NK-92 (cell line): ENCODE measurements around the gene DIPK1C.
"Not testable (repeated sequence)": the region's sequence is repeated elsewhere in the genome, so short reads cannot be mapped to it uniquely, and the experiment has no call there.

ENCODE experiments used
- DNase-seq: peaks from one replicate; lab custom pipeline; 2025; ENCODE audit not compliant: unreplicated experiment; lab: John Stamatoyannopoulos, UW

DIPK1C gene

DNA sequence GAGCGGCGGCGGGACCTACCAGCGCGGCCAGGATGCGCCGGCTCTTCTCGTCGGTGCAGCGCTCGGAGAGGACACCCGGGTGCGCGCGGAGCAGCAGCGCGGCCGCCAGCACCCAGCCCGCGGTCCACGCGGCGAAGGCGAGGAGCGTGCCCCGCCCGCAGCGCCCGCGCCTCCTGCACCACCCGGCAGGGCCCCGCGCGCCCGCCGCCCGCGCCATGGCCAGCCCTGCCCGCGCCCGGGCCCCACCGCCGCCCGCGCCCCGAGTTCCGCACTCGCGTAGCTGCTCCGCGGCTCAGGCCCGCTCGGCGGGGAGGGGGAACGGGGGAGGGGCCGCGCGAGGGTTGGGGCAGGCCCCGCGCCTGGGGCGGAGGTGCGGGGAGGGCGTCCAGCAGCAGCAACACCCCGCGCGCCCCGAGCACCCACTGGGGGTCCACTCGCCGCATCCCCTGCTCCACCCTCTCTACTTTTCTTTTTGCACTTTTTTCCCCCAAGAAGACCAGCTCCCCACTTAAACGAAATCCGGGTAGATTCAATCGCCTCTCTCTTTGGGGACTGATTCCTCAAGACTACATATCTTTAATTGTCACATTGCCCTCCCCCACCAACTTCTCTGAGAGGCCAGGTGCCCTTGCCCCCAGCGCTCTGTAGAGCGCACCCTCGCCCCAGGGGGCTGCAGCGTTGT is at the start of gene DIPK1C:
Gene DIPK1C (minus strand): TSS at position 266 of the 682 bp plus-strand sequence. CDS start 49 bp downstream, at position 217.
- DNase-seq = no peak

DNA sequence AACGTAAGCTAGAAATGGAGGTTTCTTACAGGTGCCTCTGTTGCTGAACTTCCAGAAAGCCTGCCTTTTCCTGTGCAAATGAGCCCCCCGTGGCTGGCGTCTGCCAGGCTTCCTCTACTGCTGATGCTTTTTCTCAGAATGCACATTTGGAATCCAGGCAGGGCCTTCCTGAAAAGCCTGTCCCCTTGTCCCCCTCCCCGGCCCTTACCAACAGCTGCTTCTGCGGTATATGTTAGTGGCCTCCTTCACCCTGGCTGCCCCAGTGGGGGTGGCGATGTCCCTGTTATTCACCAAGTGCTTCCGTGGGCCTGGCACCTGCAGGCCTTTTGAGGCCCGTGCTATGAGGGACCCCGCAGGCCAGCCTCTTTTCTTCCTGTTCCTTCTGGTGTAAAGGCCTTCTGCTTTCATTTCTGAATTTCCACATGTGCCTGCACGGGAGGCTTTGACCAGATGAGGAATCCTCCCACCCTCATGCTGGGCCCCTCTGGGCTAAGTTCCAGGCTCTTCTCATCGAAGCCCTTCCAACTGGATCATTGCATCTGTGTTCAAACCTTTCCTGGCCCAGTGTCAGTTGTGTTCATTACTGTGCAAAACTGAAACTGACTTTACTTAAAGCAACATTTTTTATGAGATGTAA is 49.5 kb upstream of the DIPK1C start:
- DNase-seq = no peak

DNA sequence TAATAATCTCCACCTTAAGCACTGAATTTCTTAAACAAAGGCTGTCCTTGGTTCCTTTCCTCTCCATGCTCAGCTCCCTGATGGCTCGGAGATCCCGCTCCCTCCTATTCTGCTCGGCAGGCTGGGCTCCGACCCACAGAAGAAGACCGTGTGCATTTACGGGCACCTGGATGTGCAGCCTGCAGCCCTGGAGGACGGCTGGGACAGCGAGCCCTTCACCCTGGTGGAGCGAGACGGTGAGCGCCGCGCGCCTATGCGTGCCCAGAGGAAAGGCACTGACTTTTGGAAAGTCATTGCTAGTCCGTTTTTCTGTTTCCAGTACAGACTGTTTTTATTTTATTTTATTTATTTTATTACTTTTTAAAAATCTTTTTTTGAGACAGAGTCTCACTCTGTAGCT is 48.7 kb upstream of the DIPK1C start:
- no peak for DNase-seq

DNA sequence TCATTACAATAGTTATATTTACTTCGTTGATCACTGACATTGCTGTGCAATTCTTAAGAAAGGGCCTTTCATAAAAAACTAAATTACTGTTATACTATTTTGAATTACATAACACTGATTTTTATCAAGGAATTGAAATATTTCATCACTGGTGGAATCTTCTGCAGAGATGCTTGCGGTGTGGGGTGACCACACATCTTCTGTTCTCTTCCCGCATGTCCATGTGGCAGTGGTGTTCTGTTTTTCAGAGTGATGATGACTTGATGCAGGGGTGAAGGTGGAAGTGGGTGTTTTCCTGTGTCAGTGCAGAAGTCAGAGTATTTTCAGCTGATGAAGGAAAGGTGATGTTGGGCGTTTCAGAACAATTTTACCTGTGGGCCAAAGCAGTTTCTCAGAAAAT is 46.0 kb upstream of the DIPK1C start:
- no peak for DNase-seq

DNA sequence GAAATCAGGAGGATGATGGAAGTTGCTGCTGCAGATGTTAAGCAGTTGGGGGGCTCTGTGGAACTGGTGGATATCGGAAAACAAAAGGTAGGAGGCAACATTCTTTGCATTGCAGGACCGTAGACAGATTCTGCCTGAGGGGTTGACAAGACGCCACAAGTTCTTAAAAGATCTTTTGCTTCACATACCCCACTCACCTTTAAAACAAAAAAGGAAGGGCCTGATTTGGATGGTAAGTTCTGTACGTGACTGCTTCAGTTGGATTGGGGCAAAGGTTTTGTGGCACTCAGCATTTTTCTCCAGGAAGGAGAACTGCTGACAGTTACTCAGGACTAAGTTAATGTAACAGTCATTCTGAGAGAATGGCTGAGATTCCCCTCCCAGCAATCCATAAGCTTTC is 44.3 kb upstream of the DIPK1C start:
- DNase-seq = no peak

DNA sequence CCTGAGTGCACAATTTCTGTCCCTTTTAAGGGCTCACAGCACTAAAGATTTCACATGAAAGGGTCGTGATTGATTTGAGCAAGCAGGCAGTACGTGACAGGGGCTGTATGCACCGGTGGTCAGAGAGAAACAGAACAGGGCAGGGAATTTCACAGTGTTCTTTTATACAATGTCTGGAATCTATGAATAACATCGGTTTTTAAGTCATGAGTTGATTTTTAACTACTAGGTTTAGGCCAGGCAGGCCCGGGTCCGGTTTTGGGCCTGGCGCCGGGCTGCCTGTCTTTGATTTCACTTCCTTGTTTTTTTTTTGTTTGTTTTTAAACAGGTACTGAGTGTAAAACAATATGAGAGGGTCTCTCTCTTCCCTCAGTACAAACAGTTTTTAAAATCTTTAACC is 43.7 kb upstream of the DIPK1C start:
- not testable (repeated sequence) for DNase-seq

DNA sequence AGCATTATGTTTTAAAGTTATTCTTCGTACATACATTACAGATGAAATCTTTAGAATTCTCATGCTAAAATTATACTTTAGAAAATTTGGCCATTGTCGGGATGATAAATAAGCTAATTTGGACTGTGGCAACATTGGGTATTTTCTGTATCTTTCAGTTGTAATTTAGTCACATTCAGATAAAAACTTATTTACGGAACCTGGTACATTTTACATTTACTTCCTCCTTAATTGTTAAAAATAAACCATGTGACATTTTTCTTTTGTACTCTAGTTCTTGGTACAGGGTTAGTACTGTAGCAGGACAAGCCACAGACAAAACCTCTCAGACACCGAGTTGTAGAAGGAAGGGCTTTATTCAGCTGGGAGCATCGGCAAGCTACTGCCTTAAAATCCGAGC is 43.3 kb upstream of the DIPK1C start:
- no peak for DNase-seq

DNA sequence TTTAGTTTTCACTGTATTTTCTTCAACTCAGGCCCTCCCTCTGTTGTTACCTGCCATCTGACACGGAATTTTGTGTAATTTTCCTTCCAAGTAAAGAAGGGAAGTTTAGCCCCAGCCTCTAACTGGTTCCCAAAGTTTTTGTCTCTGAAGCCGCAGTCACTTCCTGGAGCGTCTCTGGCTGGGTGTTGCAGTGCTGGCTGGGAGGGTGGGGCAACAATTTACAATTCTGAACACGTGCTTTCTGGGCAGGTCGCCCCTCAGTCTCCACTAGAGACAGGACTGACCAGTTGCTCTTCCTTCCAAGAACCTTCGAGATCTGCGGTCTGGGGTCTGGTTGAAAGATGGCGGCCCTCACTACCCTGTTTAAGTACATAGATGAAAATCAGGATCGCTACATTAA is 42.5 kb upstream of the DIPK1C start:
- no peak for DNase-seq

DNA sequence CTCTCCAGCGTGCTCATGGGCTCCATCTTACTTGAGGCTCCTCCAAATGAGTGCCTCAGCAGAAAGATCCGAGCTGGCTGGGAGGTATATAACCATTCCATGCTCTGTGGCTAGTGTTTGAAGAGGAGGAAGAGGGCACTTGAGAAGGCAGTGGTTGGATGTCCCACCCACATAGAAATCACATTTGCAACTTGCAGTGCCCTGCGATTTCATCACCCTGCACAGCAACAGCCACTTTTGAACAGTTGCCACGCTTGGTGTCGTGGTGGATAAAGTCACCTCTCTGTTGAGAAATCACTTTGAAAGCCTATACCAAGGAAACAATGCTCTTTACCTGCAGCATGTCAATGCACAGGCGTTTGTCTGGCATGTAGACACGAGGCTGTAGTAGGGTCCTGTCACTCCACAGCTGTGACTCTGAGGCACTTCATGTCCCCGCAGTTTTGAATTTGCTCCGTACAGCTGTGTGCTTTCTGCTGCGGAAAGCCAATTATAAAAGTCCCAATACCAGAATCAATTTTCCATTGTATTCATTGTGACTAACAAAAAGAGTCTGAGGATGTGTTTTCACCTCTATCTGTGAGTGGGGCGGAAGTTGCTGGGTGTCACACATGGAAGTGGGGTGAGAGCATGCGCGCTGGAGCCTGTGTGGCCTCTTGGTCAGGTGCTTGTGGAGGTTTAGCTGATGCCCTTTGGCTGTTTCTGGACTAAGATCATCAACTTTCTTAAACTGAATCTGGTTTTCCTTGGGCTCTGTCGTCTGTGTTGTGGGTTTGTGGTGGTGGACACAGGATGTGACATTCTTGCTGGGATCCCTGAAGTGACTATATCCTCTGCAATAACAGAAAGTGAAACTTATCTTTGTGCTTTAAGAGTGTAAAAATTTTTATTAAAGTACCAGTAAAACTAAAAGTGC is 41.9 kb upstream of the DIPK1C start:
- DNase-seq = no peak

DNA sequence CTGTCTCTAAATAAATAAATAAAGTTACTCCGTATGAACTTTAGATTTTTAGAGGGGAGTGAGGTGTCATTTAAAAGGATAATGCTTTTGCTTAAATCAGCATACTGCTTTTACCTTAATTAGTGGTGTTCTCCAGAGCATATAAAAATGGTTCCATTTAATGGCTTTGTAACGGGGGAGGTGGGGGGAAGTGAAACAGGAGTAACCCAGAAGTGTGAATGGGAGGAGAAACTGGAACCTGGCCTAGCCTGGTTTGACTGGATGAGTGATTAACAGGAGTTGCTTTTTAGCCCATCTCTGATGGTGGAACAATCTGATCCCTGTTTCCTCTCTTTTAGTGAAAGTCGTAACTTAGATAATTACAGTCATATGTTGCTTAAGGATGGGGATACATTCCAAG is 40.7 kb upstream of the DIPK1C start:
- no peak for DNase-seq

DNA sequence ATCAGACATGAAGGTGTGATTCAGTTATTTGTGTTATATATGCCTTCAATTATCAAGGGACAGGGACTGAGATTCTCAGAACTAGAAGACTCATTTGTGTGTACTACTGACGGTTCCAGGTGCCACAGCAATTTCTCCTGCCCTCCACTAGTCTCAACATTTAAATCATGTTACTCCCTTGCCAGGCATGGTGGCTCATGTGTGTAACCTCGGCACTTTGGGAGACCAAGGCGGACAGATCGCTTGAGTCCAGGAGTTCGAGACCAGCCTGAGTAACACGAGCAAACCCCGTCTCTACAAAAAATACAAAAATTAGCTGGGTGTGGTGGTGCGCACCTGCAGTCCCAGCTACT is 40.2 kb upstream of the DIPK1C start:
- DNase-seq = no peak

DNA sequence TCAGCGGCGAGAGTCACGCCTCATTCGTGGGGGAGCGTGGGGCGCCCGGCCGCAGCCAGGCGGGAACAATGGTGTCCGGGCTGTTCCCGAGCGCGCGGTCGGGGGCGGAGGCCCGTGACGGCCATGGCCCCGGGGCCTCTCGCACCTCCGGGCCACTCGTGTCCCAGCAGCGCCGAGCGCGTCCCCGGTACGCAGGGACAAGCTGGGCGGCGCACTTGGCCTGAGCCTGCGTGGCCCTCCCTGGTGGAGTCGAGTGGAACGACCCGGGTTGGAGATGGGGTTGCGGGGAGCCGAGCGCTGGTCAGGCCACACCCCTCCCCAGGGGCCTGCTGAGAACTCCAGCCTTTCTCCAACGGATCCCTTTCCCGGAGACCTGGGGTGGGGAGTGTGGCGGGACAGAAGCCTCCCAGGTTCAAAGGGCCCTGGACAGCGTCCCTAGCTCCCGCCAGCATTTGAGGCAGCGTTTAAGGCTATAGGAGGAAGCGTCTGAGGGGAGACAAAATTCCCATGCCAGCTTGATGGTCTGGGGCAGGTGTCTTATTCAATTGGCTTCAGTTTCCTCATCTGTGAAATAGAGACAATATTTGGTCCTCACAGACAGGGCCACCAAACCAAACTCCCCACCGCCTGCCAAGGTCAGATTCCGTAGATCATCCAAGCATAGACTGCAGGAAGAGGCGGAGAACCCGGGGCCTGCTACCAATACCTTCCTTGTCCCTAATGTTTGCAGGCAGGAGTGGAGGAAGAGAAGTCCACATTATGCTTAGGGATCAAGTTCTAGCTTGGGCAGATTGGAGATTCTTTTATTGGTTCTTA is 39.6 kb upstream of the DIPK1C start:
- no peak for DNase-seq

DNA sequence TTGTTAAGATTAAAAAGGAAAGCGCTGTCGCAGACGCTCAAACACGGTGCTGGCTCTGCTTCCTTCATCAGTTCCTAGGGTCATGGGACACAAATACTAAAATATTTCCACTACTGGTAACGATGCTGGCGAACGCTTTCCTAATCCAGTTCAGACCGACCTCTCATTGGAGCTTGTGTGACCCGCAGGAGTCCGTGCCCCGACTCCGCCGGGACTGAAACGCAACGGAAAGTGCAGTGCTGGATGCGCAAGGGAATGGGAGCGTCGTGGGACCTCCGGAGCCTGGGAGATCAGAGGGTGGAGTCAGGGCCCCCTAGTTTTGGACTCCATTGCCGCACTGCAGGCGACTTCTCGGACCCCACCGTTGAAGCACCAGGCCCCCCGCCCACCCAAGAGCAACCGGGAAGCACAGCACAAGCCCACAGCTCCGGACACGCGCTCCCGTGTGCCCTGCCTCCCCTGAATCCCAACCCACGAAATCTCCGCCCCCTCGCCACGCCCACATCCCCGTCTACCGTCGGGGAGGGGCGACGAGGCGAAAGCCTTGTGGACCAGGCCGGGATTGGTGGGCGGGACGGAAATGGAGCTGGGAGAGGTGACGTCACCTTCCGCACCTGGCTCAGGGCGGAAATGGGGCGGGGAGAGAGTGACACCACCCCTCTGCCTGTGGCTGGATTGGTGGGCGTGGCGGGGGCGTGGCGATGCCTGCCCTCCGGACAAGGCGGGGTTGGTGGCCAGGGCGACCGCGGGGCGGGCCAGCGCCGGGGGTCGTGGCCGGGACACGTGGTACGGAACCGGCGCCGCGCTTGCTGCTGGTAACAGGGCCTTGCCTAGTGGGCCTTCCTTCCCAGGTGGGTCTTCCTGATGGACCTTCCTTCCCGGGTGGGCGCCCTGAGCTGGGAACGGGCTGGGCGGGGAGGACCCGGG is 38.7 kb upstream of the DIPK1C start, which contains the start of gene CNDP2:
Gene CNDP2 (plus strand): TSS at position 783 of the 927 bp plus-strand sequence. CDS start 3,611 bp downstream, outside the sequence.
- peak; percentile 77 for DNase-seq

DNA sequence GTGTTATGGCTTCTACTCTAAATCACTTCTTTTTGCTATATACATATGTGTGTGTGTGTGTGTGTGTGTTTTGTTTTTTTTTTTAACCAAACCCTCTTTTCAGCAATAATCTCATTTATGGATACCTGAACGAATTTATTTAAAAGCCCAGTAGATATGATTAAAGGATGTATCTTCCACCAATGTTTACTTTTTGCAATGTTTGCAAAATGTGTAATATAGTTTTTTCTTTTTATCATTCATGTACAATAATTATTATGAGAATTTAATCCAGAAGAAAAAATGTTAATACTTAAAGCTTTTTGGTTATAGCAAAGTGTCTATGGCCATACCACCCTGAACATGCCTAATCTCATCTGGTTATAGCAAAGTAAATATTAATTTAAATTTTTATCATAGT is 37.4 kb upstream of the DIPK1C start:
- no peak for DNase-seq

DNA sequence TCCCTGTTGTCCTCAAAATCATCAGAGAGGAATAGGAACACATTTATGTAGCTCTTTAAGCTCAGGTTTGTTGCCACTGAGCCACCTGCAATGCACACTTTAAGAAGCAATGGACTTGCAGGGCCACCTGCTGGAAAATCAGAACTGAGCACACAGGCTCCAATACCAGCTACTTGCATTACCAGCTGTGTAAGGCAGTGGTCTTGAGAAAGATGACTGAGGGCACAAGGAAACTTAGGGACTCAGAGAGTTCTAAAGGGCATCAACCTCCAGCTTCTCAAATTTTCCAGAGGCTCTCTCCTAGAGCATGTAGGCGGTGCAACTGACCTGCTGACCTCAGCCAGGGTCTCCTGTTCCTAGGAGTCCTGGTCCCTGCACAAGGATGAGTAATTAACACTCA is 36.6 kb upstream of the DIPK1C start:
- DNase-seq = no peak

DNA sequence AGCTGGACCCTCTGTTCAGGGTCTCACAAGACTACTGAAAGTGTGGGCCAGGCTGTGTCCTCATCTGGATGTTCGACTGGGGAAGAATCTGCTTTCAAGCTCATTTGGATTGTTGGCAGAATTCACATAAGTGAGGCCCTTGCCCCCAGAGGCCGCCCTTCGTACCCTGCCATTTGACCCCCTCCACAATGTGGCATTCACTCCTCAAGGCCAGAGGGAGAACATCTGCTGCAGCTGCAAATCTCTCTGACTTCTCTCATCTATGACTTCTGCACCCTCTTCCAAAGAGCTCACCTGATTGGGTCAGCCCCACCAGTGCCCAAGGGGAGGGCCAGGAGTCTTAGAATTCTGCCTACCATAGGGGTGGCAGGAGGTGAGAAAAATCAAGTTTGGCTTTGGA is 35.2 kb upstream of the DIPK1C start:
- no peak for DNase-seq

DNA sequence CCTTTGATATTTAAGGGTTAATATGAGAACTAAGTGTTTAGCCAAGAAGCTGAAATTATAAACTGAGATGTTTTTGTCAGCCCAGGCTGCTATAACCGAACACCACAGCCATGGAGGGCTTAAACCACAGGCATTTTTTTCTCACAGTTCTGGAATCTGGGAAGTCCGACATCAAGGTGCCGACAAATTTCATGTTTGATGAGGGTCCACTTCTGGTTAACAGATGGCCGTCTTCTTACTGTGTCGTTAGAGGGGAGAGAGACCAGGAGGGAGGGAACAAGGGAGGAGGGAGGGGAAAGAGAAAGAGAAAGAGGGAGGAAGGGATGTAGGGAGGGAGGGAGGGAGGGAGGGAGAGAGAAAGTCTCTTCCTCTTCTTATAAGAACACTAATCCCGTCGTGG is 32.6 kb upstream of the DIPK1C start:
- no peak for DNase-seq

DNA sequence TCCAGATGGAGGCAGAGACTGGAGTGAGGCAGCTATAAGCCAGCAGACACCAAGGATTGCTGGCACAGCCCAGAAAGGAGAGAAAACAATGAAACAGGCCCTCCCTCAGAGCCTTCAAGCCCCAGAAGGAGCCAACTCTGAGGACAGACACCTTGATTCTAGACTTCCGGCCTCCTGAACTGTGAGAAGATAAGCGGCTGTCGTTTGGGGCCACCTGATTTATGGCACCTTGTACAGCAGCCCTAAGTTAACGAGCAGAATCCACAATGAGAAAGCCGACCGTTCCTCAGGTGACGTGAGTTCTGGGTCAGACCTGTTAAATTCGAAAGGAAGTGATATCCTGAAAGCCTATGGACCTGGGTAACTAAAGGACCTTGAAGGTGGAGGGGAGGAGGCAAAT is 31.8 kb upstream of the DIPK1C start:
- no peak for DNase-seq

DNA sequence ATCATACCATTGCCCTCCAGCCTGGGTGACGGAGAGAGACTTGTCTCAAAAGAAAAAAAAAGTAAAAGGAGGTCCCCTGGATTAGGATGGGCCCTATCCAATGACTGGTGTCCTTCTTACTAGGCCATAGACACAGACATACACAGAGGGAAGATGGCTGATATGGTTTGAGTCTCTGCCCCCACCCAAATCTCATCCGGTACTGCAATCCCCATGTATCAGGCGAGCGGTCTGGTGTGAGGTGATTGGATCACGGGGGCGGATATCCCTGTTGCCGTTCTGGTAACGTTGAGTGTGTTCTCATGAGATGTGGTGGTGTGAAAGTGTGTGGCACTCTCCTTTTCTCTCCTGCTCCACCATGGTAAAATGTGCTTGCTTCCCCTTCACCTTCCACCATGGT is 31.2 kb upstream of the DIPK1C start:
- no peak for DNase-seq
